Measurements from ENCODE around the gene CAMTA1.

CAMTA1 gene

GRCh38 chr1:7646164-7646563 lies 860.9 kb downstream of the CAMTA1 start:
- in situ Hi-C loops (cut with MboI; ENCODE audit: low sequenced_read_pairs), result no loop called here

GRCh38 chr1:7646981-7647901 lies 862.0 kb downstream of the CAMTA1 start:
- in situ Hi-C loops (cut with MboI; ENCODE audit: low sequenced_read_pairs), result no loop called here

DNA sequence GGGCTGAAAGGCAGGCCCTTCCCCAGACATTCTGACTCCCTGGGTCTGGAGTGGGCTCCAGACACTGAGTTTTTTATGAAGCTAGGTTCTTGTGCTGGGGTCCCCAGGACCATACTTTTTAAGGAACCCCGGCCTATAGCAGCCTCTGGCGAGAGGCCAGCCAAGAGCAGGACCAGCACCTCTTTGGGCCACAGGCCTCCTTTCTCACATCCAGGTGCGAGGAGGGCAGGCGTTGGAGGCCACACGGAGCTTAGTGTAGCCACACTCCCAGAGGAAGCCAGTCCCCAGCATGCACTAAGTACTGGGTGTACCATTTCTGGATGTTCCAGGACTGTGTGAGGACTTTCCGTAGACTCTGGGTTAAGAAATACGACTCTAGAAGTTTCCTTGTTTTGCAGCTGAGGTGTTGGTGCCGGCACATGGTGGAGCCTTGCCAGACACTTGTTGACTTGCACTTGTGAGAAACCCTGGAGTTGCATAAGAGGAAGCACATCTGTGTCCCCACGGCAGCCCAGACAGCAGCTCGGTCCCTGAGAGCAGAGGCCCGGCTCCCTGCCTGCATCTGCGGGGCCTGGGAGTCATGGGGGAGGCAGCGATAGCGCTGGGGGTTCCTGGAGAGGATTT lies 863.6 kb downstream of the CAMTA1 start:
- in situ Hi-C loops (cut with MboI; ENCODE audit: low sequenced_read_pairs), result no loop called here

GRCh38 chr1:7650801-7651200 lies 865.5 kb downstream of the CAMTA1 start:
- in situ Hi-C loops (cut with MboI; ENCODE audit: low sequenced_read_pairs), result loop anchor here (25.0 kb wide), 2 partner anchors 262 to 662 kb away; partner anchors contain the start of gene SLC45A1

DNA sequence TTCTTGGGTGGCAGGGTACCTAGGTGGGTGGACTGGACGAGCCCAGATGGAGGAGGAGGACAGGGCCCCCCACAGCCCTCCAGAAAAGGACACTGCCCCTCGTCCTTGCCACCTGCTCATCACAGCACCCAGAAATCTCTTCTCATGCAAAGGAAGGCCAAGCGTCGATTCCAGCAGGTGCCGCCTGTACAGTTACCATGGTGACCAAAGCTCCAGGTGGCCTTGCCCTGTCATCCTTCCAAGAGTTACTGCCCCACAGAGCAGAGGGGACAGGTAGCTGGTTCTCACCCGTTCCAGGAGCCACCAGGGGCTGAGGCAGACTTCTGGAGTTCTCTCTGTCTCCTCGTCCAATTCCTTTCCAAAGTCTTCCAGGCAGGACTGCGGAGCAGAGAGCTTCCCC lies 865.9 kb downstream of the CAMTA1 start:
- in situ Hi-C loops (cut with MboI; ENCODE audit: low sequenced_read_pairs), result loop anchor here (25.0 kb wide), 2 partner anchors 261 to 661 kb away; partner anchors contain the start of gene SLC45A1

GRCh38 chr1:7652061-7652460 lies 866.8 kb downstream of the CAMTA1 start:
- in situ Hi-C loops (cut with MboI; ENCODE audit: low sequenced_read_pairs), result loop anchor here (25.0 kb wide), 2 partner anchors 260 to 660 kb away; partner anchors contain the start of gene SLC45A1

DNA sequence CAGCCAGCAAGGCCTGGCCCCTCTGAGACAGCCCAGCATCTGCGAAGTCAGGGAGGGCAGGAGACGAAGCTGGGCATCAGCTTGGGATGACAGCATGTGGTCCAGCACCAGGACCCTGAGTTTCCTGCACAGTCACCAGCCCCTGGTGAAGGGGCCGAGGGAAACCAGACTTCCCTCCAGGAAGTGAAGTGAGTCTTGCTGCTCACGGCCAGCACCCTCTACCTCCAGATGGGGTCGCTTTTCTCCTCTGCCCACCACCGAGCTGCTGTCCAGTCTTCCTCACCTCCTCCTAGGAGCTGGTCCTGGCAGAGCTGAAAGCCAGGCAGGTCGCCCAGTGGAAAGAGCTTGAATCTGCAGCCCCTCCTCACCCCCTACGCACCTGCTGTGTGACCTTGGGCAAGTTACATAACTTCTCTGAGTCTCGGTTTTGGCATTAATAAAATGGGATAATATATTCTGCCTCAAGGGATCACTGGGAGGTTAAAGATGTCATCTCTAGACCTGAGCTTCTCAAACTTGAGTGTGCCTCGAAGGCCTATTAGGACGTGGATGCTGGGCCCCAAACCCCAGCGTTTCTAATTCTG lies 867.4 kb downstream of the CAMTA1 start:
- in situ Hi-C loops (cut with MboI; ENCODE audit: low sequenced_read_pairs), result loop anchor here (25.0 kb wide), 2 partner anchors 260 to 660 kb away; partner anchors contain the start of gene SLC45A1

DNA sequence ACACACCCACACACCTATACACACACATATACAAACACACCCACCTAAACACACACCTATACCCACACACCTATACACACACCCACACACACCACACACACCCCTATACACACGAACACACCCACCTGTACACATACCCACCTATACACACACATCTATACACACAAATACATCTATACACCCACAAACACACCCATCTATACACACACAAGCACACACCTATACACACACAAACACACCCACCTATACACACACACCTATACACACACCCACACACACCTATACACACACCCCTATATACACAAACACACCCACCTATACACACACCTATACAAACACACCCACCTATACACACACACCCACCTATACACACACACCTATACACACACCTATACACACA lies 869.5 kb downstream of the CAMTA1 start:
- in situ Hi-C loops (cut with MboI; ENCODE audit: low sequenced_read_pairs), result loop anchor here (25.0 kb wide), 2 partner anchors 258 to 658 kb away; partner anchors contain the start of gene SLC45A1

- in situ Hi-C loops (cut with MboI; ENCODE audit: low sequenced_read_pairs), result loop anchor here (25.0 kb wide), 2 partner anchors 257 to 657 kb away; partner anchors contain the start of gene SLC45A1
Observed at GRCh38 chr1:7655354-7655753, 870.1 kb downstream of the CAMTA1 start.

- in situ Hi-C loops (cut with MboI; ENCODE audit: low sequenced_read_pairs), result loop anchor here (25.0 kb wide), 2 partner anchors 256 to 656 kb away; partner anchors contain the start of gene SLC45A1
Observed at GRCh38 chr1:7656557-7657215, 871.4 kb downstream of the CAMTA1 start.

- in situ Hi-C loops (cut with MboI; ENCODE audit: low sequenced_read_pairs), result loop anchor here (25.0 kb wide), 2 partner anchors 255 to 655 kb away; partner anchors contain the start of gene SLC45A1
Observed at GRCh38 chr1:7657287-7658016, 872.2 kb downstream of the CAMTA1 start.

DNA sequence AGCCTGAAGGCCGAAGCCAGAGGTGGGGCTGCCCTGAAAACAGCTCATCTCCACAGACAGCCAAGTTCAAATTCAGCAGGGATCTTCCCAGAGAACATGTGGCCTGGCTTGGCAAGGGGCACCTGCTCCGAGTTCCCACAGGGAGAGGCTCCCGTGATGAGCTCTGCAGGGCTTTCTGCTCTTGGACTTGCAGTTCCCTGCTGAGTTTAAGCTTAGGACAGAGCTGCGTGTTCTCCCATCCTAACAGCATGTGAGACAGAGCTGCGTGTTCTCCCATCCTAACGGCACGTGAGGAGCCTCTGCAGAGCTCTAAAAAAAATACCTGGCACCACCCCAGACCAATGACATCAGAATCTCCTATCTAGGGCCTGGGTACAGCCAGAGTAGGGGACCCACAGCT lies 872.8 kb downstream of the CAMTA1 start:
- in situ Hi-C loops (cut with MboI; ENCODE audit: low sequenced_read_pairs), result loop anchor here (25.0 kb wide), 2 partner anchors 254 to 654 kb away; partner anchors contain the start of gene SLC45A1

GRCh38 chr1:7659514-7659913 lies 874.3 kb downstream of the CAMTA1 start:
- in situ Hi-C loops (cut with MboI; ENCODE audit: low sequenced_read_pairs), result loop anchor here (25.0 kb wide), 2 partner anchors 253 to 653 kb away; partner anchors contain the start of gene SLC45A1

GRCh38 chr1:7663451-7664146 lies 878.3 kb downstream of the CAMTA1 start:
- in situ Hi-C loops (cut with MboI; ENCODE audit: low sequenced_read_pairs), result loop anchor here (25.0 kb wide), 2 partner anchors 249 to 649 kb away; partner anchors contain the start of gene SLC45A1

DNA sequence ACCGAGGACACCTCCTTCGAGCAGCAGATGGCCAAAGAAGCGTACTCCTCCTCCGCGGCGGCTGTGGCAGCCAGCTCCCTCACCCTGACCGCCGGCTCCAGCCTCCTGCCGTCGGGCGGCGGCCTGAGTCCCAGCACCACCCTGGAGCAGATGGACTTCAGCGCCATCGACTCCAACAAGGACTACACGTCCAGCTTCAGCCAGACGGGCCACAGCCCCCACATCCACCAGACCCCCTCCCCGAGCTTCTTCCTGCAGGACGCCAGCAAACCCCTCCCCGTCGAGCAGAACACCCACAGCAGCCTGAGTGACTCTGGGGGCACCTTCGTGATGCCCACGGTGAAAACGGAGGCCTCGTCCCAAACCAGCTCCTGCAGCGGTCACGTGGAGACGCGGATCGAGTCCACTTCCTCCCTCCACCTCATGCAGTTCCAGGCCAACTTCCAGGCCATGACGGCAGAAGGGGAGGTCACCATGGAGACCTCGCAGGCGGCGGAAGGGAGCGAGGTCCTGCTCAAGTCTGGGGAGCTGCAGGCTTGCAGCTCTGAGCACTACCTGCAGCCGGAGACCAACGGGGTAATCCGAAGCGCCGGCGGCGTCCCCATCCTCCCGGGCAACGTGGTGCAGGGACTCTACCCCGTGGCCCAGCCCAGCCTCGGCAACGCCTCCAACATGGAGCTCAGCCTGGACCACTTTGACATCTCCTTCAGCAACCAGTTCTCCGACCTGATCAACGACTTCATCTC lies 879.1 kb downstream of the CAMTA1 start:
- in situ Hi-C loops (cut with MboI; ENCODE audit: low sequenced_read_pairs), result loop anchor here (25.0 kb wide), 2 partner anchors 248 to 648 kb away; partner anchors contain the start of gene SLC45A1

- in situ Hi-C loops (cut with MboI; ENCODE audit: low sequenced_read_pairs), result loop anchor here (25.0 kb wide), 2 partner anchors 247 to 647 kb away; partner anchors contain the start of gene SLC45A1
Observed at GRCh38 chr1:7664893-7665250, 879.6 kb downstream of the CAMTA1 start.

DNA sequence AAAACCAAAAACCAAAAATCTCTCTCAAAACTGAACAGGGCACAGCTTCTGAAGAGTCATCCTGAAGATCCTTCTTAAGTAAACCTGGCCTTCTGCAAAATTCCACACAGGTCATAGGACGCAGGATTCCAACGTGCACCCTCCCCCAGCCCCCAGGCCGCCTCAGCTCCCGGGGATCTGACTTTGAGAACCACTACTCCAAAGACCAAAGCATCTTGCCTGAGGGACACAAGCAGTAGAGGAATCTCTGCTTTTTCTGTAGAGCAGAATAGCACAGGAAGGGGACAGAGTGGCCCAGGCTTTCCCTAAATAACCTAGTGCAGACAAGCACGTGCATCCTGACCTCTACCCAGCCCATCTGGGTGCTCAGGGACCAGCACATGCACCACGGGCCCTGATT lies 881.0 kb downstream of the CAMTA1 start:
- in situ Hi-C loops (cut with MboI; ENCODE audit: low sequenced_read_pairs), result loop anchor here (25.0 kb wide), 2 partner anchors 246 to 646 kb away; partner anchors contain the start of gene SLC45A1

- in situ Hi-C loops (cut with MboI; ENCODE audit: low sequenced_read_pairs), result loop anchor here (25.0 kb wide), 2 partner anchors 245 to 645 kb away; partner anchors contain the start of gene SLC45A1
Observed at GRCh38 chr1:7667159-7667558, 881.9 kb downstream of the CAMTA1 start.

Measured in HL-60/S4 treated with retinoic acid at 250 ng/mL for 4 days and 3 days (cell line).